ENCODE results near the gene DLGAP1.

Gene DLGAP1

DNA sequence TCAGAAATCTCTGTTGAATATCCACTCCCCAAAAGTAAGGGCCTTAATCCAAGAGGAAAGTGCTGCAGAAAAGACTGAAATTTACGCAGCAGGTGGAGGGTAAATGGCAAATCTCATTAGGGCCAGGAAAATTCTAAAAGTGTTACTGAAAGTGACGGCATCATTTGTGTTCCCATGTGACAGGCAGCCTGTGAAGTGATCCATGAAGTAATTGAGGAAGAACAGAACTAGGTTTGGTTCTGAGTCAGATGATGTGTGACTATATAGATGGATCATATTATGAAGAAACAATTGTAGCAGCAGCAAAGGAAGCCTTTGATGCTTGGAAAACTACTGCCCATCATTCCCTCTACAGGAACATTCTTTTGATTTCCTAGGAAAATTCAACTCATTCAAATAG, 603.9 kb downstream of the DLGAP1 start (continued):
- TF ChIP-seq, protein P1, sequence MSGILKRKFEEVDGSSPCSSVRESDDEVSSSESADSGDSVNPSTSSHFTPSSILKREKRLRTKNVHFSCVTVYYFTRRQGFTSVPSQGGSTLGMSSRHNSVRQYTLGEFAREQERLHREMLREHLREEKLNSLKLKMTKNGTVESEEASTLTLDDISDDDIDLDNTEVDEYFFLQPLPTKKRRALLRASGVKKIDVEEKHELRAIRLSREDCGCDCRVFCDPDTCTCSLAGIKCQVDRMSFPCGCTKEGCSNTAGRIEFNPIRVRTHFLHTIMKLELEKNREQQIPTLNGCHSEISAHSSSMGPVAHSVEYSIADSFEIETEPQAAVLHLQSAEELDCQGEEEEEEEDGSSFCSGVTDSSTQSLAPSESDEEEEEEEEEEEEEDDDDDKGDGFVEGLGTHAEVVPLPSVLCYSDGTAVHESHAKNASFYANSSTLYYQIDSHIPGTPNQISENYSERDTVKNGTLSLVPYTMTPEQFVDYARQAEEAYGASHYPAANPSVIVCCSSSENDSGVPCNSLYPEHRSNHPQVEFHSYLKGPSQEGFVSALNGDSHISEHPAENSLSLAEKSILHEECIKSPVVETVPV (CRISPR knock-in tag; IDR thresholded peaks at IDR 0.05): no peak
- TF ChIP-seq ISL1 (CRISPR knock-in tag; IDR thresholded peaks at IDR 0.05) (no peak), ZNF8 (CRISPR knock-in tag; IDR thresholded peaks at IDR 0.05) (no peak), BACH2 (CRISPR knock-in tag; IDR thresholded peaks at IDR 0.05; ENCODE audit: borderline replicate concordance) (no peak), ZNF565 (CRISPR knock-in tag; conservative IDR thresholded peaks at IDR 0.05; ENCODE audit: low read depth) (no peak), ZNF70 (CRISPR knock-in tag; IDR thresholded peaks at IDR 0.05) (no peak), SNAI2 (CRISPR knock-in tag; IDR thresholded peaks at IDR 0.05) (no peak), ARNTL (CRISPR knock-in tag; IDR thresholded peaks at IDR 0.05; ENCODE audit: borderline replicate concordance, low read depth) (no peak), ESRRG (CRISPR knock-in tag; IDR thresholded peaks at IDR 0.05) (no peak), TCF4 (CRISPR knock-in tag; IDR thresholded peaks at IDR 0.05; ENCODE audit: borderline replicate concordance) (no peak), PPARA (CRISPR knock-in tag; IDR thresholded peaks at IDR 0.05; ENCODE audit: borderline replicate concordance) (no peak), ZC3H10 (CRISPR knock-in tag; IDR thresholded peaks at IDR 0.05) (no peak)
- TF ChIP-seq, protein P2, sequence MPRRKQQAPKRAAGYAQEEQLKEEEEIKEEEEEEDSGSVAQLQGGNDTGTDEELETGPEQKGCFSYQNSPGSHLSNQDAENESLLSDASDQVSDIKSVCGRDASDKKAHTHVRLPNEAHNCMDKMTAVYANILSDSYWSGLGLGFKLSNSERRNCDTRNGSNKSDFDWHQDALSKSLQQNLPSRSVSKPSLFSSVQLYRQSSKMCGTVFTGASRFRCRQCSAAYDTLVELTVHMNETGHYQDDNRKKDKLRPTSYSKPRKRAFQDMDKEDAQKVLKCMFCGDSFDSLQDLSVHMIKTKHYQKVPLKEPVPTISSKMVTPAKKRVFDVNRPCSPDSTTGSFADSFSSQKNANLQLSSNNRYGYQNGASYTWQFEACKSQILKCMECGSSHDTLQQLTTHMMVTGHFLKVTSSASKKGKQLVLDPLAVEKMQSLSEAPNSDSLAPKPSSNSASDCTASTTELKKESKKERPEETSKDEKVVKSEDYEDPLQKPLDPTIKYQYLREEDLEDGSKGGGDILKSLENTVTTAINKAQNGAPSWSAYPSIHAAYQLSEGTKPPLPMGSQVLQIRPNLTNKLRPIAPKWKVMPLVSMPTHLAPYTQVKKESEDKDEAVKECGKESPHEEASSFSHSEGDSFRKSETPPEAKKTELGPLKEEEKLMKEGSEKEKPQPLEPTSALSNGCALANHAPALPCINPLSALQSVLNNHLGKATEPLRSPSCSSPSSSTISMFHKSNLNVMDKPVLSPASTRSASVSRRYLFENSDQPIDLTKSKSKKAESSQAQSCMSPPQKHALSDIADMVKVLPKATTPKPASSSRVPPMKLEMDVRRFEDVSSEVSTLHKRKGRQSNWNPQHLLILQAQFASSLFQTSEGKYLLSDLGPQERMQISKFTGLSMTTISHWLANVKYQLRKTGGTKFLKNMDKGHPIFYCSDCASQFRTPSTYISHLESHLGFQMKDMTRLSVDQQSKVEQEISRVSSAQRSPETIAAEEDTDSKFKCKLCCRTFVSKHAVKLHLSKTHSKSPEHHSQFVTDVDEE (CRISPR knock-in tag; IDR thresholded peaks at IDR 0.05): no peak

DNA sequence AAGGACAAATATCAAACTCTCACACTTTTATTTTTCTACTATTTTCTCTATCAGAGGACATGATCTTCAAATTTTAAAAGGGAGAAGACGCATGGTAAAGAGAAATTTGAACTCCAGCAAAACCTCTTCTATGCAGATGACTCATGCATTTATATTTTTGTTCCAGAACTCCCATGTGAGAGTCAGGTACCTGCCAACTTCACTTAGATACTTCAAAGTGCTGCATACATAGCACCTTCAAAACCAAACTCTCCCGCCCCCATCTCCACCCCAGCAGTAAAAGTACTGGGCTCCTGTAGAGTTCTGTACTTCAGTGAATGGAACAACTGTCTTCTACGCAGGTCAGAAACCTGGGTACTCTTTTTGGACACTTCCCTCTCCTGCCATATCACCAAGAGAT, 606.8 kb downstream of the DLGAP1 start:
- TF ChIP-seq TOX (CRISPR knock-in tag; IDR thresholded peaks at IDR 0.05; ENCODE audit: borderline replicate concordance): no peak
- no peak for TF ChIP-seq GLIS3 (CRISPR knock-in tag; IDR thresholded peaks at IDR 0.05)
- no peak for TF ChIP-seq ESRRG (CRISPR knock-in tag; IDR thresholded peaks at IDR 0.05)
- TF ChIP-seq, protein P3, sequence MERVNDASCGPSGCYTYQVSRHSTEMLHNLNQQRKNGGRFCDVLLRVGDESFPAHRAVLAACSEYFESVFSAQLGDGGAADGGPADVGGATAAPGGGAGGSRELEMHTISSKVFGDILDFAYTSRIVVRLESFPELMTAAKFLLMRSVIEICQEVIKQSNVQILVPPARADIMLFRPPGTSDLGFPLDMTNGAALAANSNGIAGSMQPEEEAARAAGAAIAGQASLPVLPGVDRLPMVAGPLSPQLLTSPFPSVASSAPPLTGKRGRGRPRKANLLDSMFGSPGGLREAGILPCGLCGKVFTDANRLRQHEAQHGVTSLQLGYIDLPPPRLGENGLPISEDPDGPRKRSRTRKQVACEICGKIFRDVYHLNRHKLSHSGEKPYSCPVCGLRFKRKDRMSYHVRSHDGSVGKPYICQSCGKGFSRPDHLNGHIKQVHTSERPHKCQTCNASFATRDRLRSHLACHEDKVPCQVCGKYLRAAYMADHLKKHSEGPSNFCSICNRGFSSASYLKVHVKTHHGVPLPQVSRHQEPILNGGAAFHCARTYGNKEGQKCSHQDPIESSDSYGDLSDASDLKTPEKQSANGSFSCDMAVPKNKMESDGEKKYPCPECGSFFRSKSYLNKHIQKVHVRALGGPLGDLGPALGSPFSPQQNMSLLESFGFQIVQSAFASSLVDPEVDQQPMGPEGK (CRISPR knock-in tag; IDR thresholded peaks at IDR 0.05; ENCODE audit: borderline replicate concordance): no peak
- no peak for TF ChIP-seq ZFP3 (CRISPR knock-in tag; IDR thresholded peaks at IDR 0.05)
- TF ChIP-seq, protein P4, sequence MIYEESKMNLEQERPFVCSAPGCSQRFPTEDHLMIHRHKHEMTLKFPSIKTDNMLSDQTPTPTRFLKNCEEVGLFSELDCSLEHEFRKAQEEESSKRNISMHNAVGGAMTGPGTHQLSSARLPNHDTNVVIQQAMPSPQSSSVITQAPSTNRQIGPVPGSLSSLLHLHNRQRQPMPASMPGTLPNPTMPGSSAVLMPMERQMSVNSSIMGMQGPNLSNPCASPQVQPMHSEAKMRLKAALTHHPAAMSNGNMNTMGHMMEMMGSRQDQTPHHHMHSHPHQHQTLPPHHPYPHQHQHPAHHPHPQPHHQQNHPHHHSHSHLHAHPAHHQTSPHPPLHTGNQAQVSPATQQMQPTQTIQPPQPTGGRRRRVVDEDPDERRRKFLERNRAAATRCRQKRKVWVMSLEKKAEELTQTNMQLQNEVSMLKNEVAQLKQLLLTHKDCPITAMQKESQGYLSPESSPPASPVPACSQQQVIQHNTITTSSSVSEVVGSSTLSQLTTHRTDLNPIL (CRISPR knock-in tag; IDR thresholded peaks at IDR 0.05; ENCODE audit: low read depth): no peak
- no peak for TF ChIP-seq ZNF565 (CRISPR knock-in tag; conservative IDR thresholded peaks at IDR 0.05; ENCODE audit: low read depth)
- no peak for TF ChIP-seq PPARA (CRISPR knock-in tag; IDR thresholded peaks at IDR 0.05; ENCODE audit: borderline replicate concordance)
- no peak for TF ChIP-seq TCF4 (CRISPR knock-in tag; IDR thresholded peaks at IDR 0.05; ENCODE audit: borderline replicate concordance)
- TF ChIP-seq OSR1 (CRISPR knock-in tag; IDR thresholded peaks at IDR 0.05): no peak
- no peak for ATAC-seq

DNA sequence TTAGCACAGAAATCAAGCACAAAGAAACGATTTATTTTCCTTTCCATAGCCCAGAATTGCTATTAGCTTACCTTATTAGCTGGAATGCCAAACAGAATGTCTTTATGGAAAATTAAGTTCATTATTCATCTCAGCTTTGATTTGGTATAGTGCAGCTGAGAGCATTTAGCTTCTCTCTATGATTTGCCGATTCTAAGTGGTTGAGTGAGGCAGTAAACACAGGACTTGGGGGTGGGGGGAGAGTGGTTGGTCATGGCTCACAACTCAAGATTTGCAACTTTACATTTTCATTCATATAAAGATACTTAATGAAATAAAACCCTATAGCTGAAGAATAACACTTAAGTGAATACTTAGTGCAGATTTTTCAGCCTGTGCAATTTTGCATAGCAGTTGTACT, 609.9 kb downstream of the DLGAP1 start:
- no peak for ATAC-seq
- TF ChIP-seq, protein P5, sequence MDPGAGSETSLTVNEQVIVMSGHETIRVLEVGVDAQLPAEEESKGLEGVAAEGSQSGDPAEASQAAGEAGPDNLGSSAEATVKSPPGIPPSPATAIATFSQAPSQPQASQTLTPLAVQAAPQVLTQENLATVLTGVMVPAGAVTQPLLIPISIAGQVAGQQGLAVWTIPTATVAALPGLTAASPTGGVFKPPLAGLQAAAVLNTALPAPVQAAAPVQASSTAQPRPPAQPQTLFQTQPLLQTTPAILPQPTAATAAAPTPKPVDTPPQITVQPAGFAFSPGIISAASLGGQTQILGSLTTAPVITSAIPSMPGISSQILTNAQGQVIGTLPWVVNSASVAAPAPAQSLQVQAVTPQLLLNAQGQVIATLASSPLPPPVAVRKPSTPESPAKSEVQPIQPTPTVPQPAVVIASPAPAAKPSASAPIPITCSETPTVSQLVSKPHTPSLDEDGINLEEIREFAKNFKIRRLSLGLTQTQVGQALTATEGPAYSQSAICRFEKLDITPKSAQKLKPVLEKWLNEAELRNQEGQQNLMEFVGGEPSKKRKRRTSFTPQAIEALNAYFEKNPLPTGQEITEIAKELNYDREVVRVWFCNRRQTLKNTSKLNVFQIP (CRISPR knock-in tag; IDR thresholded peaks at IDR 0.05; ENCODE audit: borderline replicate concordance, low read depth): no peak
- TF ChIP-seq ZFP30 (CRISPR knock-in tag; IDR thresholded peaks at IDR 0.05) (no peak), ZC3H10 (CRISPR knock-in tag; IDR thresholded peaks at IDR 0.05) (no peak), ZNF8 (CRISPR knock-in tag; IDR thresholded peaks at IDR 0.05) (no peak), TCF4 (CRISPR knock-in tag; IDR thresholded peaks at IDR 0.05; ENCODE audit: borderline replicate concordance) (no peak), ZNF565 (CRISPR knock-in tag; conservative IDR thresholded peaks at IDR 0.05; ENCODE audit: low read depth) (no peak), TOX (CRISPR knock-in tag; IDR thresholded peaks at IDR 0.05; ENCODE audit: borderline replicate concordance) (no peak), GLIS3 (CRISPR knock-in tag; IDR thresholded peaks at IDR 0.05) (no peak), ZNF70 (CRISPR knock-in tag; IDR thresholded peaks at IDR 0.05) (no peak), ARNTL (CRISPR knock-in tag; IDR thresholded peaks at IDR 0.05; ENCODE audit: borderline replicate concordance, low read depth) (no peak), ZFP3 (CRISPR knock-in tag; IDR thresholded peaks at IDR 0.05) (no peak), PPARA (CRISPR knock-in tag; IDR thresholded peaks at IDR 0.05; ENCODE audit: borderline replicate concordance) (no peak), ESRRG (CRISPR knock-in tag; IDR thresholded peaks at IDR 0.05) (no peak), ISL1 (CRISPR knock-in tag; IDR thresholded peaks at IDR 0.05) (no peak), SNAI2 (CRISPR knock-in tag; IDR thresholded peaks at IDR 0.05) (no peak)
- TF ChIP-seq, protein P3 (CRISPR knock-in tag; IDR thresholded peaks at IDR 0.05; ENCODE audit: borderline replicate concordance): no peak
- TF ChIP-seq, protein P1 (CRISPR knock-in tag; IDR thresholded peaks at IDR 0.05): no peak
- TF ChIP-seq, protein P4 (CRISPR knock-in tag; IDR thresholded peaks at IDR 0.05; ENCODE audit: low read depth): no peak

Data from SK-N-SH treated with all-trans-retinoic acid at 6 μM for 48 hours (cell line).